Colonic mucosa (tissue), 4 donors: ENCODE measurements around the gene TELO2. TPM values are rescaled to one million over a fixed set of nuclear protein-coding genes. Genes with fewer than 3 reads are reported as not detected.

ENCODE experiments used
- DNase-seq: peaks from one replicate; pipeline ENCODE4 v3.0.0-alpha.2; 2020
- H3K27ac ChIP-seq: fragments of 200-600 bp; one replicate; pipeline ENCODE4 v1.8.0; 2021
- H3K27me3 ChIP-seq: fragments of 200-600 bp; one replicate; pipeline ENCODE4 v1.8.0; 2021
- H3K36me3 ChIP-seq: fragments of 200-600 bp; one replicate; pipeline ENCODE4 v1.8.0; 2021
- H3K4me1 ChIP-seq: fragments of 200-600 bp; one replicate; pipeline ENCODE4 v1.8.0; 2021; ENCODE audit warnings: mild to moderate bottlenecking
- H3K4me3 ChIP-seq: fragments of 200-600 bp; one replicate; pipeline ENCODE4 v1.8.0; 2021
- H3K9ac ChIP-seq, 2 donors: one replicate each; pipeline ENCODE4 v1.7.0; 2013; ENCODE audit warnings: control low read depth in 2 of 2, low read depth in 2 of 2, low read length in 2 of 2
- H3K9me3 ChIP-seq: fragments of 200-600 bp; one replicate; pipeline ENCODE4 v1.8.0; 2021
- intact Hi-C: fragments of 100-400 bp; cut with DNase I; formaldehyde crosslinking; loops from one replicate; pipeline ENCODE4 v1.14.1; 2022
- total RNA-seq, 2 donors: library from RNA; stranded (reverse); fragmentation: NEBNext Ultra II Directional in 1 of 2; extraction: Animal tissue kit (Norgen Biotek cat#: 25700) in 1 of 2; gene quantifications; one replicate each; pipeline ENCODE4 v1.2.1, GENCODE V29; 2021
- TF ChIP-seq, protein P1 (sequence below): fragments of 200-600 bp; IDR thresholded peaks from one replicate; pipeline ENCODE4 v1.8.0; 2022; ENCODE audit warnings: antibody characterized with exemption, mild to moderate bottlenecking
- donor health status: healthy.
- donor health status: DM: no; HTN: no; CAD: no.
- donor health status: DM: no; HTN: no; CAD: no.

The TELO2 gene
- total RNA-seq, 2 donors from 2014 or later = 18.4 to 76.0 TPM

DNA sequence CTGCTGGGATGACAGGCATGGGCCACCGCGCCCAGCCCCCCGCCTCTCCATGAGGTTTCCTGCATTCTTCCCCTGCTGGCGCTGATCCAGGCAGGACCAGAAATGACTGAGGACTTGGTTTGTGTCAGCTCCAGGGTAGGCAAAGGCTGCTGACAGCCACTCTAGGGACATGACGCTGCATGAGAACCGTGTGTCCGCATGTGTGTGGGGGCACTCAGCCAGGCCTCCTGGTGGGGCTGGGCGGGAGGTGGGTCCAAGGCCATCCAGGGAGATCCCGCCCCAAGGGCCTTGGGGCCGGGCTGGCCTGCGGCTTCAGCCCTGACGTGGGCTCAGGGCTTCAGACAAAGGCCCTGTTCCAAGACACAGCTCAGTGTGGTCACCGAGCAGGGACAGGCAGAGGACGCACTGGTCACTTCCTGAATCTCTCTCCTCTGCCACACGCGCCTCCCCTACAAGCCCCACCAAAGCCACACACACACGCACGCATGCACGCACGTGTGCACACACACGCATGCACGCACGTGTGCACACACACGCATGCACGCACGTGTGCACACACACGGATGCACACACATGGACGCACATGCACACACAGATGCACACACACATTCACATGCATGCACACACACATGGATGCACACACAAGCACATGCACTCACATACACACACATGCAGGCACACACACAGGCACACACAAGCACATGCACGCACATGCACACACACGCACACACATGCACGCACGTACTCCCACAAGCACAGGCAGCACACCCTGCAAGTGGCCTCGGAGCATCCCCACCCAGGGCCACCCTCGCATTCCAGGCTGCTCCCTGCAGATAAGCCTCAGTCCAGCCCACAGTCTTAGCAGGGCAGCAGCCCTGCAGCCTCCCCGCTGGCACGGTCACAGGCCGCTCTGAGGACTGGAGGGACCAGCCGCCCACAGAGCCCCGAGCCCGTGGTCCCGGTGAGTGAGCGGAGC, 35.0 kb downstream of the TELO2 start:
- no peak overlapping the region for H3K4me3 ChIP-seq
- no peaks in the 10 kb centered on the region for H3K4me1 ChIP-seq
- intact Hi-C loops = no loop called here
- no peaks in the 10 kb centered on the region for H3K9me3 ChIP-seq
- H3K9ac ChIP-seq = no peak overlapping the region
- DNase-seq = no peak
- H3K27ac ChIP-seq = no peak overlapping the region
- H3K27me3 ChIP-seq = no peaks in the 10 kb centered on the region
- H3K36me3 ChIP-seq = no peaks in the 10 kb centered on the region
- TF ChIP-seq, protein P1, sequence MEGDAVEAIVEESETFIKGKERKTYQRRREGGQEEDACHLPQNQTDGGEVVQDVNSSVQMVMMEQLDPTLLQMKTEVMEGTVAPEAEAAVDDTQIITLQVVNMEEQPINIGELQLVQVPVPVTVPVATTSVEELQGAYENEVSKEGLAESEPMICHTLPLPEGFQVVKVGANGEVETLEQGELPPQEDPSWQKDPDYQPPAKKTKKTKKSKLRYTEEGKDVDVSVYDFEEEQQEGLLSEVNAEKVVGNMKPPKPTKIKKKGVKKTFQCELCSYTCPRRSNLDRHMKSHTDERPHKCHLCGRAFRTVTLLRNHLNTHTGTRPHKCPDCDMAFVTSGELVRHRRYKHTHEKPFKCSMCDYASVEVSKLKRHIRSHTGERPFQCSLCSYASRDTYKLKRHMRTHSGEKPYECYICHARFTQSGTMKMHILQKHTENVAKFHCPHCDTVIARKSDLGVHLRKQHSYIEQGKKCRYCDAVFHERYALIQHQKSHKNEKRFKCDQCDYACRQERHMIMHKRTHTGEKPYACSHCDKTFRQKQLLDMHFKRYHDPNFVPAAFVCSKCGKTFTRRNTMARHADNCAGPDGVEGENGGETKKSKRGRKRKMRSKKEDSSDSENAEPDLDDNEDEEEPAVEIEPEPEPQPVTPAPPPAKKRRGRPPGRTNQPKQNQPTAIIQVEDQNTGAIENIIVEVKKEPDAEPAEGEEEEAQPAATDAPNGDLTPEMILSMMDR = no peak

DNA sequence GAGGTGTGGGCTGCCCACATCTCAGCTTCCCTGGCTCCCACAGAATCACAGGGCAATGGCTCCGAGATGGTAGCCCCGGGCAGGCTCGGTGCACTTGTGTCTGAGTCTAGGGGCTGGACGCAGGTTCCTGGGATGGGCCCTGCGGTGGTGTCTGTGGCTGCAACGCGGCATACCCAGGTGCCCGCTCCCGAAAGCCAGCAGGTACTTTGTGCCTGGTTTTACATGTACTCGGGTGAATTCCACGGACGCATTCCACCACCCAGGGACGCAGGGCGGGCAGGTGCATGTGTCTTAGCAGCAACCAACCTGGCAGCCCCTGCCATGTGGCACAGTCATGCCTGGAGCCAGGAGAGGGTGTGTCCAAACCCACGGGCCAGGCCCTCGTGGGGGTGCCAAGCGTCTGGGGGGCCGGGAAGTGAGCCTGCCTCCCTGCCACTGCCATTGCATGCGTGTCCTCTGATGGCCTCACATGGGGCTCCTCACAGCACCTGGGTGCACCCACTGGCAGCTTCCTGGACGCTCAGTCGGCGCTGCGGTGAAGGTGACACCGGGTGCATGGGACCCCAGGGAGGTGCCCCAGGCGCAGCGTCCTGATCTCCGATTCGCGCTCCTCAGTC, 35.9 kb downstream of the TELO2 start:
- Histone ChIP-seq H3K36me3 (no peaks in the 10 kb centered on the region), H3K9me3 (no peaks in the 10 kb centered on the region), H3K4me3 (no peak overlapping the region), H3K27me3 (no peaks in the 10 kb centered on the region), H3K4me1 (no peaks in the 10 kb centered on the region), H3K27ac (no peak overlapping the region), H3K9ac (no peak overlapping the region)
- intact Hi-C loops = no loop called here
- no peak for DNase-seq
- TF ChIP-seq, protein P1 = no peak

DNA sequence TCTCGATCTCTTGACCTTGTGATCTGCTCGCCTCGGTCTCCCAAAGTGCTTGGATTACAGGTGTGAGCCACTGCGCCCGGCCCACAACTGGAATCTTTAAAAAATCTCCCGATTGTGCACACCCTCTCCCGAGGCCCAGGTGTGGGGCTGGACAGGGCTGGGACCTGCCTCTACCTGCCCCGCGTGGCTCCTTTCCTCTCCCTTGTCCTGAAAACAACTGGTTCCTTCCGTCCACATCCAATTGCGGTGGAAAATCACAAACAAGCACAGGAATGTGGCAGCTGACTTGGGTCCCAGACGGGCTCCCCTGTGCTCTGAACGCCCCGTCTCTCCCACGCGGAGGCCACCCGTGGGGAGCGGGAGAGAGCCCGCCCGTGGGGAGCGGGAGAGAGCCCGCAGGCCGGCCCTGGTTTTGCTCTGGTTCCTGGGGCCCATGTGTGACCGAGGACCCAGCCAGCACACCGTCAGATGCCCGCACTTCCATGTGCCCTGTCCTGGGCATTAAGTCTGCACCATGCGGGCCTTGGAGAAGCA, 37.3 kb downstream of the TELO2 start:
- intact Hi-C loops = no loop called here
- Histone ChIP-seq H3K27ac (peak overlapping the region; percentile 81), H3K9ac (peak overlapping the region; percentile 26 to 37), H3K4me1 (no peaks in the 10 kb centered on the region), H3K36me3 (no peaks in the 10 kb centered on the region), H3K4me3 (no peak overlapping the region), H3K27me3 (no peaks in the 10 kb centered on the region), H3K9me3 (no peaks in the 10 kb centered on the region)
- DNase-seq = no peak
- TF ChIP-seq, protein P1 = no peak

DNA sequence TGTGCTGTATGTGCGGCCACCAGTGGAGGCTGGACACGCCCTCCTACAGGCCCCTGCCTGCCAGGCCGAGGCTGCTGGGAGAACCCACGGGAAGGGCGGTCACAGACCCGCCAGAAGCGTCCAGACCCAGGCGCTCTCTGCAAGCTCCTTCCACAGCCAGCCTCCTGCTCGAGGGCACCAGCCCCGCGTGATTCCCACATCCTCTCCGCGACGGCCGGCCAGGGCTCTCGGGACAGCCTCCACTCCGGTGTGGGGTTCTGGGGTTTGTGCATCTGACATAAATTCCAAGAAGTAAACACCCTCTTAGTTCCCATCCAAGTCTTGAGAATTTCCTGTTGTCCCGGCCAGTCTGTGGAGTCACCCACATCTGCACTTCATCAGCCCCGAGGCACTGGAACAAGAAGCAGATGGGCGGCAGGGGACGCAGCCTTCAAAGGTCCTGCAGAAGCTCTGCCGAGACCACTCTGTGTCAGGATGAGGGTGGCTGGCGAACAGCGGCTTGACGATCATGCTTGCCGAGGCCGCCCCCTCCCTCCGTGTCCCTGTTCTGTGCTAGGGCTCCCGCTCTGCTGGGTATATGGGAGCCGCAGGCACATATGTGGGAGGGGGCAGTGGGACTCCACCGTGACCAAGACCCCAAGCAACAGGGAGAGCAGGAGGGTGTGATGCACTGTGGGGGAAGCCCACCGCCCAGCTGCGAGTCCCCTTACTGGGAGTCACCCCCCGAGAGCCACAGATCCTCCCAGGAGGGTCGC, 37.9 kb downstream of the TELO2 start:
- Histone ChIP-seq H3K4me3 (no peak overlapping the region), H3K27ac (peak overlapping the region; percentile 81), H3K36me3 (no peaks in the 10 kb centered on the region), H3K9ac (peak overlapping the region; percentile 39 to 61), H3K27me3 (no peaks in the 10 kb centered on the region), H3K4me1 (no peaks in the 10 kb centered on the region), H3K9me3 (no peaks in the 10 kb centered on the region)
- DNase-seq = no peak
- TF ChIP-seq, protein P1 = no peak
- intact Hi-C loops = no loop called here

DNA sequence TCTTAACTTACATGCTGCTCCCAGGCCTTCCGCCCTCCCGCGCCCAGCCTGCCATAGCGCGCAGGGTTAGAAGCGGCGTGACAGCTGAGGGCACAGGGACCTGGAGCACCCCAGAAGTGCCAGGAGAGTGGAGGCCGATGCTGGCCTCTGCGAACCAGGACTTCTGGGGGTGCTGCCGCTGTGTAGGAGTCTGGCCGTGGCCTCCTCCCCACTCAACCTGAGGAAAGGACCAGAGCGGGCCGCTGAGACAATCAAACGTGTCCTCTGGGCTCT, 38.4 kb downstream of the TELO2 start:
- H3K4me1 ChIP-seq = no peaks in the 10 kb centered on the region
- no peak for DNase-seq
- no peaks in the 10 kb centered on the region for H3K27me3 ChIP-seq
- intact Hi-C loops = no loop called here
- peak overlapping the region; percentile 81 for H3K27ac ChIP-seq
- no peak overlapping the region for H3K4me3 ChIP-seq
- TF ChIP-seq, protein P1 = no peak
- peak overlapping the region; percentile 39 to 61 for H3K9ac ChIP-seq
- no peaks in the 10 kb centered on the region for H3K36me3 ChIP-seq
- H3K9me3 ChIP-seq = no peaks in the 10 kb centered on the region
